Progenitor cell of endocrine pancreas (in vitro differentiated cells): ENCODE measurements around the gene SBK2. TPM values are rescaled to one million over a fixed set of nuclear protein-coding genes. Genes with fewer than 3 reads are reported as not detected.

Source experiments
- DNase-seq: peaks from one replicate; pipeline ENCODE4 v3.0.0; 2021; ENCODE audit warnings: low spot score; ENCODE audit not compliant: unreplicated experiment
- H3K27ac Mint-ChIP-seq: 2 replicates; pipeline ENCODE4 v1.8.0; 2021; ENCODE audit warnings: mild to moderate bottlenecking, moderate library complexity, mixed read lengths
- H3K27me3 Mint-ChIP-seq: 2 replicates; pipeline ENCODE4 v1.8.0; 2021; ENCODE audit warnings: mixed read lengths
- H3K36me3 Mint-ChIP-seq: 2 replicates; pipeline ENCODE4 v1.8.0; 2022; ENCODE audit warnings: mixed read lengths; ENCODE audit not compliant: insufficient read depth
- H3K4me1 Mint-ChIP-seq: 2 replicates; pipeline ENCODE4 v1.8.0; 2021; ENCODE audit warnings: low read depth, mixed read lengths
- H3K4me3 Mint-ChIP-seq: 2 replicates; pipeline ENCODE4 v1.8.0; 2021; ENCODE audit warnings: low read depth, mild to moderate bottlenecking, moderate library complexity, mixed read lengths
- H3K9me3 Mint-ChIP-seq: 2 replicates; pipeline ENCODE4 v1.8.0; 2021; ENCODE audit warnings: low read depth, mixed read lengths
- total RNA-seq: library from RNA; stranded (reverse); gene quantifications from 2 replicates; pipeline ENCODE4 v1.2.1, GENCODE V29; 2021
- TF ChIP-seq, protein P1 (sequence below): fragments of 200-600 bp; sonication (generic); IDR thresholded peaks from one replicate; pipeline ENCODE4 v1.5.0; 2021; ENCODE audit warnings: antibody characterized with exemption, mild to moderate bottlenecking; ENCODE audit not compliant: unreplicated experiment

Gene SBK2
- total RNA-seq, 1 donor from 2014 or later, result 2.3 TPM

DNA sequence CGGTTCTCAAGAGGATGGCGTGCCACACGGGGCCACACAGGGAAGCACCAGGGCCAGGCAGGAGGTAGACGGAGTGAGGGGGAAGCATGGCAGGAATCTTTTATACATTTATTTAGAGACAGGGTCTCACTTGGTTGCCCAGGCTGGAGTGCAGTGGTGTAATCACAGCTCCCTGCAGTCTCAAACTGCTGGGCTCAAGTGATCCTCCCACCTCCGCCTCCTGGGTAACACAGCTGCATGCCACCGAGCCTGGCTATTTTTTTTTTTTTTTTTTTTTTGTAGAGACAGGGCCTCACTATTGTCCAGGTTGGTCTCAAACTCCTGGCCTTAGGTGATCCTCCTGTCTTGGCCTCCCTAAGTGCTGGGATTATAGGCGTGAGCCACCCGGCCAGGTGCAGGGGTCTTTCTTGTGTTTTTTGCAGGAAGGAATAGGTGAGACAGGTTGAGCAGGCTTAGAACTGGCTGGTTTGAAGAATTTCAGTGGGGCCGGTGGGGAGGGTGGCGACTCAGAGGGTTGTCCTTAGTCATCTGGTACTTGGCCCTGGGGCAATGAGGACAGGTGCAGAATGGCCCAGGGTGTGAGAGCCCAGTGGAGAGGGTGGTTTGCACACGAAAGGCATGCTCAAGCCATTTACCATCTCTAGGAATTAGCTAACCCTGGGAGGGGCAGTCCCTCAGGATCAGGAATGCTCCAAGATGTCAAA lies 41.1 kb downstream of the SBK2 start:
- no peaks in the 10 kb centered on the region for H3K4me1 Mint-ChIP-seq
- H3K36me3 Mint-ChIP-seq, result no peaks in the 10 kb centered on the region
- H3K27ac Mint-ChIP-seq, result no peak overlapping the region
- peaks cover 17% of the 10 kb centered on the region for H3K27me3 Mint-ChIP-seq
- no peaks in the 10 kb centered on the region for H3K9me3 Mint-ChIP-seq
- H3K4me3 Mint-ChIP-seq, result no peak overlapping the region
- TF ChIP-seq, protein P1, sequence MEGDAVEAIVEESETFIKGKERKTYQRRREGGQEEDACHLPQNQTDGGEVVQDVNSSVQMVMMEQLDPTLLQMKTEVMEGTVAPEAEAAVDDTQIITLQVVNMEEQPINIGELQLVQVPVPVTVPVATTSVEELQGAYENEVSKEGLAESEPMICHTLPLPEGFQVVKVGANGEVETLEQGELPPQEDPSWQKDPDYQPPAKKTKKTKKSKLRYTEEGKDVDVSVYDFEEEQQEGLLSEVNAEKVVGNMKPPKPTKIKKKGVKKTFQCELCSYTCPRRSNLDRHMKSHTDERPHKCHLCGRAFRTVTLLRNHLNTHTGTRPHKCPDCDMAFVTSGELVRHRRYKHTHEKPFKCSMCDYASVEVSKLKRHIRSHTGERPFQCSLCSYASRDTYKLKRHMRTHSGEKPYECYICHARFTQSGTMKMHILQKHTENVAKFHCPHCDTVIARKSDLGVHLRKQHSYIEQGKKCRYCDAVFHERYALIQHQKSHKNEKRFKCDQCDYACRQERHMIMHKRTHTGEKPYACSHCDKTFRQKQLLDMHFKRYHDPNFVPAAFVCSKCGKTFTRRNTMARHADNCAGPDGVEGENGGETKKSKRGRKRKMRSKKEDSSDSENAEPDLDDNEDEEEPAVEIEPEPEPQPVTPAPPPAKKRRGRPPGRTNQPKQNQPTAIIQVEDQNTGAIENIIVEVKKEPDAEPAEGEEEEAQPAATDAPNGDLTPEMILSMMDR, result no peak
- DNase-seq, result no peak

DNA sequence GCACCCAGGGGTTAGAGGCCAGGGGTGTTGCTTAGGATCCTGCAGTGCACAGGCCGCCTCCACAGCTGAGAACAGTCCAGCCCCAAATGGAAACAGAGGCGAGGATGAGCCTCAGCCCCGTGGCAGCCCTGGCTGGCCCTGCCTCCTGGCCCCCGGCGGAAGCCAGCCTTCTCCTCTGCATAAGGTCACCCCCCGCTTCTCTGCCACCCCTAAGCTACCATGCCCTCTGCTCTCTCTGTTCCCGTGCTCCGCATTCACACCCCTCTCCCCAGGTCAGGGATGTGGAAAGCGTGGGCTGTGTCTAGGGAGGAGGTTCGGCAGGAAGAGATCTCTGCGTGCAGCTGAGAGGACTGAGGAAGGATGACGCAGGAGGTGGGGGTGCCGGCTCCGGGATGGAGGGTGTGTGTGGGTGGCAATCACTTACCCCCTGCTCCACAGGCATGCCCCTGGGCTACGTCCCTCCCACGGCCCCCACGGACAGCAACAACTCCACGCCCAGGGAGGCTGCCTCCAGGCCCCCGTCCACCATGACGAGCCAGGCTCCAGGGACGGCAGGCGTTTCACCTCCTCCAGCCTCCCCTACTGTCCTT lies 42.7 kb downstream of the SBK2 start:
- Mint-ChIP-seq H3K4me1 (no peaks in the 10 kb centered on the region), H3K36me3 (no peaks in the 10 kb centered on the region), H3K4me3 (no peak overlapping the region), H3K9me3 (no peaks in the 10 kb centered on the region), H3K27ac (no peak overlapping the region), H3K27me3 (peaks cover 16% of the 10 kb centered on the region)
- TF ChIP-seq, protein P1, result no peak
- DNase-seq, result no peak

DNA sequence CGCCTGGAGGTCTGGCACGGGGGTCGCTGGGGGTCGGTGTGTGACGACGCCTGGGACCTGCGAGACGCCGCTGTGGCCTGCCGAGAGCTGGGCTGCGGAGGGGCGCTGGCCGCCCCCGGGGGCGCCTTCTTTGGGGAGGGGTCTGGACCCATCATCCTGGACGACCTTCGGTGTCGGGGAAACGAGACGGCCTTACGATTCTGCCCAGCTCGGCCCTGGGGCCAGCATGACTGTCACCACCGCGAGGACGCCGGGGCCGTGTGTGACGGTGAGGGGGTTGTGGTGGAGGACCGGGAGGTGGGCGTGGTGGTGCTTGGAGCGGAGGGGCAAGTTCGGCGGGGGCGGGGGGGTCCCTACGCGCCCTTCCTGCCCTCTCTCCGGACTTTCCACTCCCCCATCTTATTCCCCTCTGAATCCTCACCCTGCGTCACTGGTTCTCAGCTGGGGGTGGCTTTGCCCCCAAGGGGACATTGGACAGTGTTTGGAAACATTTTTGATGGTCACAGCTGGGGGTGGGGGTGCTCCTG lies 43.2 kb downstream of the SBK2 start:
- no peak for DNase-seq
- H3K4me3 Mint-ChIP-seq, result no peak overlapping the region
- no peaks in the 10 kb centered on the region for H3K4me1 Mint-ChIP-seq
- TF ChIP-seq, protein P1, result no peak
- H3K36me3 Mint-ChIP-seq, result no peaks in the 10 kb centered on the region
- no peak overlapping the region for H3K27ac Mint-ChIP-seq
- peaks cover 11% of the 10 kb centered on the region for H3K27me3 Mint-ChIP-seq
- no peaks in the 10 kb centered on the region for H3K9me3 Mint-ChIP-seq

DNA sequence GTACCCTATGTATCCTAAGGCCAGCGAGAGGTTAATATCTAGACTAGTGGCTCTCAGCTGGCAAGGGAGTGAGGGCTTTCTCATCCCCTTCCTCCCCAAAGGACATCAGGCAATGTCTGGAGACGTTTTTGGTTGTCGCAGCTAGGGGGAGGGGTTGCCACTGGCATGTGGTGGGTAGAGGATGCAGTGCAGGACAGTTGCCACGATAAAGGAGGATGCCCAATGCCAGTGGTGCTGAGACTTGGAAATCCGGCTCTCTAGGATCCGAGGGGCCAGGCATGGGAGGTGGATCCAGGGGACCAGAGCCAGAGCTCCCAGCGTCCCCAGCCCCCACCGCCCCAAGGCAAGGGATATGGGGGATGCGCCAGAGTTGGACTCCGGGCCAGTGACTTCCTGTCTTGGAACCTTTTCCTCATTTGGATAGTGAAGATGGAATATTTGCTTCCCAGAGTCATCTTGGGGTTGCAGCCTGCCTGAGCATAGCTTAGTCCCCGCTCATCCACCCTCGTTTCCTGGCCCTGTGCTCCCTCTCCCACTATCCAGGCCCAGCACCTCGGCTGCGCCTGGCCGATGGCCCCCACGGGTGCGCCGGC lies 43.8 kb downstream of the SBK2 start:
- peaks cover 1% of the 10 kb centered on the region for H3K4me1 Mint-ChIP-seq
- H3K27me3 Mint-ChIP-seq, result peaks cover 11% of the 10 kb centered on the region
- no peak overlapping the region for H3K4me3 Mint-ChIP-seq
- H3K36me3 Mint-ChIP-seq, result no peaks in the 10 kb centered on the region
- no peak for DNase-seq
- no peak overlapping the region for H3K27ac Mint-ChIP-seq
- TF ChIP-seq, protein P1, result no peak
- no peaks in the 10 kb centered on the region for H3K9me3 Mint-ChIP-seq

DNA sequence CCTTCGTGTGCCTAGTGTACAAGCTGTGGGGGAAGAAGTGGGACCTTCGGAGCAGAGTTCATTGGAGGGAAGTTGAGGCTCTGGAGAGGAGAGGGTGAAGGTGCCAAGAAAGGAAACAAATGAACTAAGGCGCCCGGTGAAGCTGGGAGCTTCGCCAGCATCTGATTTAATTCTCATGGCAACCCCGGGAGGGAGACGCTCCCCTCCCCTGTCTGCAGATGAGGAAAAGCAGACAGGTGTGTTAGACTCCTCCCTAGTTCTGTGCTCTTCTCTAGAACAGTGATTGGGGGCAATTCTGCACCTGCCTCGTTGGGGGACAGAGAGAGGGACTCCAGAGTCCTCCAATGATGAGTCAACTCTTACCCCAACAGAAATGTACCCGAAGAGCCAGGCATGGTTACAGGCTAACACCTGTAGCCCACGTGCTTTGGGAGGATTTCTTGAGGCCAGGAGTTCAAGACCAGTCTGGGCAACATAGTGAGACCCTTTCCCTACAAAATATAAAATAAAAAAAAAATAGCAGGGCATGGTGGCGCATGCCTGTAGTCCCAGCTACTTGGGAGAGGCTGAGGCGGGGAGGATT lies 44.5 kb downstream of the SBK2 start:
- no peaks in the 10 kb centered on the region for H3K9me3 Mint-ChIP-seq
- TF ChIP-seq, protein P1, result no peak
- peaks cover 4% of the 10 kb centered on the region for H3K4me1 Mint-ChIP-seq
- H3K36me3 Mint-ChIP-seq, result no peaks in the 10 kb centered on the region
- no peak for DNase-seq
- peaks cover 11% of the 10 kb centered on the region for H3K27me3 Mint-ChIP-seq
- H3K4me3 Mint-ChIP-seq, result no peak overlapping the region
- H3K27ac Mint-ChIP-seq, result no peak overlapping the region
